ENCODE results near the gene VPS37B.
"Not testable (repeated sequence)": the region's sequence is repeated elsewhere in the genome, so short reads cannot be mapped to it uniquely, and the experiment has no call there.

Gene VPS37B

DNA sequence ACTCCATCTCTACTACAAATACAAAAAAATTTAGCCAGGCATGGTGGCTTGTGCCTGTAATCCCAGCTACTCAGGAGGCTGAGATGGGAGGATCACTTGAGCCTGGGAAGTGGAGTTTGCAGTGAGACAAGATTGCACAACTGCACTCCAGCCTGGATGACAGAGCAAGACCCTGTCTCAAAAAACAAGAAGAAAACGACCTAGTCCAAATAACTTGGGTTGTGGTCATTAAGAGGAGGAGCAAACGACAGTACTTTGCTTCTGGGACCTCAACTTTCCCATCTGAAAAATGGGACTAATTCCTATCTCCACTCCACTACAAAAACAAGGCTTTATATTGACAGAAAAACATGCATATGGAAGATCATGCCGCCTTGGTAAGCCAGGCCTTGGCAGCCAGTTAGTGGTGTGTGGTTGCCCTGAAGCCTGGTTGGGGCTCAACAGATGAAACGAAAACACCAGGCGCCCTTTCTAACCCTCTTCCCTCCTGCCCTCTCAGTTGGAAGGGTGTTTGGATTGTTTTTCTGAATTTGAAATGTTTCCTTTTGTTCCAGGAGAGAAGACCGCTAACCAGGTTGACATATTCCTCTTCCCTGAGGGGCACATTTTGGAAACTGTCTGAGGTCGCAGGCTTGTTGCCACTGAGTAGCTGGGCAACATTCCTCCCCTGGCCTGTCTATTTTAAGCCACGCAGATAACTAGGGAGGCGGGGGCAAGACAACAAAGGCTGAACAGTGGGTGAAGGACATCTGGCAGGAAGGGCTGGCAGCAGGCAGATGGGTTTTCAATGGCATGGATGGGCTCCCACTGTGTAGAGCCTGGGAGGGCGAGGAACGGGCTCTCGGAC, 13.7 kb upstream of the VPS37B start:
- DNase-seq (ENCODE audit: low read depth) = no peak
- no peak overlapping the region for H3K4me3 ChIP-seq (ENCODE audit: control insufficient read depth, low read depth, low read length)
- TF ChIP-seq, protein P1, sequence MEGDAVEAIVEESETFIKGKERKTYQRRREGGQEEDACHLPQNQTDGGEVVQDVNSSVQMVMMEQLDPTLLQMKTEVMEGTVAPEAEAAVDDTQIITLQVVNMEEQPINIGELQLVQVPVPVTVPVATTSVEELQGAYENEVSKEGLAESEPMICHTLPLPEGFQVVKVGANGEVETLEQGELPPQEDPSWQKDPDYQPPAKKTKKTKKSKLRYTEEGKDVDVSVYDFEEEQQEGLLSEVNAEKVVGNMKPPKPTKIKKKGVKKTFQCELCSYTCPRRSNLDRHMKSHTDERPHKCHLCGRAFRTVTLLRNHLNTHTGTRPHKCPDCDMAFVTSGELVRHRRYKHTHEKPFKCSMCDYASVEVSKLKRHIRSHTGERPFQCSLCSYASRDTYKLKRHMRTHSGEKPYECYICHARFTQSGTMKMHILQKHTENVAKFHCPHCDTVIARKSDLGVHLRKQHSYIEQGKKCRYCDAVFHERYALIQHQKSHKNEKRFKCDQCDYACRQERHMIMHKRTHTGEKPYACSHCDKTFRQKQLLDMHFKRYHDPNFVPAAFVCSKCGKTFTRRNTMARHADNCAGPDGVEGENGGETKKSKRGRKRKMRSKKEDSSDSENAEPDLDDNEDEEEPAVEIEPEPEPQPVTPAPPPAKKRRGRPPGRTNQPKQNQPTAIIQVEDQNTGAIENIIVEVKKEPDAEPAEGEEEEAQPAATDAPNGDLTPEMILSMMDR (IDR thresholded peaks at IDR 0.05; ENCODE audit: control insufficient read depth, insufficient read depth, low read depth, low read length, missing control alignments) = no peak

DNA sequence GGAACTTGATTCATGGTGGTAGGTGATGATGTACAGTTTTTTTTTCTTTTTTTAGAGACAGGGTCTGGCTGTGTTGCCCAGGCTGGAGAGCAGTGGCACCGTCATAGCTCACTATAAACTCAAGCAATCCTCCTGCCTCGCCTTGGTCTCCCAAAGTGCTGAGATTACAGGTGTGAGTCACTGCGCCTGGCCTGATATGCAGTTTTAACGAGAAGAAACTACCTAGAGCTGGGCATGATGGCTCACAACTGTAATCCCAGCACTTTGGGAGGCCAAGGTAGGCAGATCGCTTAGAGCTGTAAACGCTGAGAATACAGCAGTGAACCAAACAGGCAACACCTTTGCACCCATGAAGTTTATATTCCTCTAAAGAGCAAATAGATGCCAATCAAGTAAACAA, 13.0 kb upstream of the VPS37B start:
- TF ChIP-seq, protein P1 (IDR thresholded peaks at IDR 0.05; ENCODE audit: control insufficient read depth, insufficient read depth, low read depth, low read length, missing control alignments) = no peak
- no peak for DNase-seq (ENCODE audit: low read depth)
- no peak overlapping the region for H3K4me3 ChIP-seq (ENCODE audit: control insufficient read depth, low read depth, low read length)

DNA sequence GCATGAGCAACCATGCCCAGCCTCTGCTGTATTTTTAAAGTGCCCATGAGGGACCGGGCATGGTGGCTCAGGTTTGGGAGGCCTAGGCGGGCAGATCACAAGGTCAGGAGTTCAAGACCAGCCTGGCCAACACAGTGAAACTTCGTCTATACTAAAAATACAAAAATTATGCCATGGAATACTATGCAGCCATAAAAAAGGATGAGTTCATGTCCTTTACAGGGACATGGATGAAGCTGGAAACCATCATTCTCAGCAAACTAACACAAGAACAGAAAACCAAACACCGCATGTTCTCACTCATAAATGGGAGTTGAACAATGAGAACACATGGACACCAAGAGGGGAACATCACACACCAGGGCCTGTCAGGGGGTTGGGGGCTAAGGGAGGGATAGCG, 9.3 kb upstream of the VPS37B start:
- H3K4me3 ChIP-seq (ENCODE audit: control insufficient read depth, low read depth, low read length); DNase-seq (ENCODE audit: low read depth): not testable (repeated sequence)

DNA sequence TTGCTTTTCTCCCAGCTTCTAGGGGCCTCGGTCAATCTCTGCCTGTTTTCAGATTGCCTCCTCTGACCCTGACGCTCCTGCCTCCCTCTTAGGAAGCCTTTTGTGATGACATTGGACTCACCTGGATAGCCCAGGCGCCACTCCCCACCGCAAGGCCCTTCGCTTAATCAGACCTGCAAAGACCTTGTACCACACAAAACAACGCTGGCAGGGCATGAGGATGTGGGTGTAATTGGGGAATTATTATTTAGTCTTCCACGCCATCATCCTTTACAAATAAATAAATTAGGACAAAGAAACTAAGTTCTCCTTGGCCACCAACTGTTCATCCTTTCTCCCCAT, 7.7 kb upstream of the VPS37B start:
- no peak overlapping the region for H3K4me3 ChIP-seq (ENCODE audit: control insufficient read depth, low read depth, low read length)
- DNase-seq (ENCODE audit: low read depth) = no peak
- TF ChIP-seq, protein P1 (IDR thresholded peaks at IDR 0.05; ENCODE audit: control insufficient read depth, insufficient read depth, low read depth, low read length, missing control alignments) = no peak

DNA sequence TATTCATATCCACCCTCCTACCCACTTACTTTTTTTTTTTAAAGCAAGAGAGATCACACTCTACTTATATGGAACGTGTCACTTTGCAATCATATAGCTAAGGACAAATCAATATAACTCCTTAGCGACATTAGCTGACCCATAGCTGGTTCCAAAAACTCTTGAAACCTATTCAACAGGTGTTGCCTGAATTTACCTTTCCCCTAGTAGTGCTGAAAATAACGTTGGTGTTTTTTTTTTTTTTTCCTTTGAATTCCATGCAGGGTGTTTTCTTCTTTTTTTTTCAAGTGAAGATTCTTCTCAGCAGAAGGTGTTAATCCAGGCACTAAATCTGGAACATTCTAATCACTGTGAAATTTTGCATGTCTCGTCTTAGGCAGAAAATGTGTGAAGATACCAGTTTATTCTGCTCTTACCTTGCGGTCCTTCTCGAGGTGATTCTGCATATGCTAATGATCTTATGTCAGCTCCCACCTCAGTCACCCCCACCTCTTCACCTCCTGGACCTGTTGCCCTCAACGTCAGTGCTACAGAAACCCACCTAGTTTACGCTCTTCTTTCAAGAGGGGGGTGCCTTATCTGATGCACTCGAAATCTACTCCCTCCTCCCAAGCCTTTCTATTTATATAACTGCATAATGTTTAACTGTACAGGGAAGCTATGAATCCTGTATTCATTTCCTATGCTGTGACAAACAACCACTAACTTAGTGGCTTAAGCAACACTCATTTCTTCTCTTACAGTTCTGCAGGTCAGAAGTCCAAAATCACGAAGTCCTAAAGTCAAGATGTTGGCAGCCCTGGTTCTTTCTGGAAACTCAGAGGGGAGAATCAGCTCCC, 7.1 kb upstream of the VPS37B start:
- TF ChIP-seq, protein P1 (IDR thresholded peaks at IDR 0.05; ENCODE audit: control insufficient read depth, insufficient read depth, low read depth, low read length, missing control alignments) = no peak
- no peak overlapping the region for H3K4me3 ChIP-seq (ENCODE audit: control insufficient read depth, low read depth, low read length)
- no peak for DNase-seq (ENCODE audit: low read depth)

DNA sequence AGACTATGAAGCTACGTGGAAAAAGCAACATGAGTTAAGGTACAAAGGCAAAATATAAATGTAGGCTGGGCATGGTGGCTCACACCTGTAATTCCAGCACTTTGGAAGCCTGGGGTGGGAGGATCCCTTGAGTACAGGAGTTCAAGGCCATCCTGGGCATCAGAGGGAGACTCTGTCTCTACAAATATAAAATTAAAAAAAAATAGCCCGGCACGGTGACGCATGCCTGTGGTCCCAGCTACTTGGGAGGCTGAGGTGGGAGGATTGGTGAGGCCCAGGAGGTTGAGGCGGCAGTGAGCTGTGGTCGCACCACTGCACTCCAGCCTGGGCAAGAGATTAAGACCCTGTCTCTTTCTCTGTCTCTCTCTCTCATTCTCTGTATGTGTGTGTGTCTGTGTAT, 4.0 kb upstream of the VPS37B start:
- H3K4me3 ChIP-seq (ENCODE audit: control insufficient read depth, low read depth, low read length) = no peak overlapping the region
- DNase-seq (ENCODE audit: low read depth) = no peak
- TF ChIP-seq, protein P1 (IDR thresholded peaks at IDR 0.05; ENCODE audit: control insufficient read depth, insufficient read depth, low read depth, low read length, missing control alignments) = no peak

DNA sequence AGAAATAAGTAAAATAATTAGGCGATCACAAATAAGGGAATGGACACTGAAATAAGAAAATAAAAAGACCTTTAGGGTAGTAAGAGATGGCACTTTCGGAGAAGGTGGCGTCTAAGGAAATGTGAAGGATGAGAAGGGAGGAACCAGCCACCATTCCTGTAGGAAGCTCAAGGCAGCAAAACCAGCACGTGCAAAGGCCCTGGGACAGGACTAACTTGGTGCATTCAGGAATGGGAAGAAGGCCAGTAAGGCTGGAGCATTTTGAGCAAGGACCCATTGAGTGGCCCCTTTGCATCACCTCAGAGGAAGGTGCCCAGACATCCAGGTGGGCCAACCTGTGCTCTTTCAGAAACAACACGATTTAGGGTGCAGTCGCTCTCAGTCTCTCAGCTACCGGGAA, 738 bp upstream of the VPS37B start:
- no peak overlapping the region for H3K4me3 ChIP-seq (ENCODE audit: control insufficient read depth, low read depth, low read length)
- DNase-seq (ENCODE audit: low read depth) = no peak

More for the DNA sequence above, 738 bp upstream of the VPS37B start:
- TF ChIP-seq, protein P1 (IDR thresholded peaks at IDR 0.05; ENCODE audit: control insufficient read depth, insufficient read depth, low read depth, low read length, missing control alignments) = no peak

Measured in AG09309 (cell line).